Lower leg skin (tissue), 4 donors: ENCODE data around the gene POMC. TPM values are rescaled to one million over a fixed set of nuclear protein-coding genes. Genes with fewer than 3 reads are reported as not detected.
A peak's percentile ranks its signal among the peaks of the same experiment; 100 is the strongest.
"Not testable (repeated sequence)": the region's sequence is repeated elsewhere in the genome, so short reads cannot be mapped to it uniquely, and the experiment has no call there.

ENCODE experiments used
- DNase-seq, 2 donors: peaks; one replicate each; pipeline ENCODE4 v3.0.0-alpha.2; 2019; ENCODE audit warnings: low spot score in 2 of 2
- H3K4me3 ChIP-seq: fragments of 200-600 bp; sonication (generic); 2 replicates; pipeline ENCODE4 v1.5.1; 2017; ENCODE audit warnings: mild to moderate bottlenecking, low read depth; ENCODE audit not compliant: poor library complexity, severe bottlenecking
- POLR2A ChIP-seq, 2 donors: fragments of 450-650 bp; IDR thresholded peaks; one replicate each; pipeline ENCODE4 v1.6.1; 2016 to 2017; ENCODE audit warnings: antibody characterized with exemption in 2 of 2, mild to moderate bottlenecking in 1 of 2, moderate library complexity in 1 of 2
- WGBS, 2 donors: methylation state at CpG; one replicate each; pipeline ENCODE4 v1.1.5; 2018; 5-methylcytosine and 5-hydroxymethylcytosine counted together
- intact Hi-C: fragments of 100-400 bp; cut with DNase I; formaldehyde crosslinking; loops from one replicate; pipeline ENCODE4 v1.15.0; 2023; ENCODE audit warnings: low total_unique reads
- total RNA-seq, 4 donors: library from RNA; depleted of rRNA; stranded (reverse); fragments of >200 nt; gene quantifications; one replicate each; pipeline ENCODE4 v1.1.0, GENCODE V29; 2016
- TF ChIP-seq, protein P1 (sequence below), 3 donors: fragments of 450-650 bp; IDR thresholded peaks; one replicate each; pipeline ENCODE4 v1.5.1; 2016; ENCODE audit warnings: antibody characterized with exemption in 3 of 3, mild to moderate bottlenecking in 3 of 3, moderate library complexity in 2 of 3

Gene POMC
- 10 to 100 TPM in 1 of 4 donors, 1 to 10 TPM in 3; 3.4 to 23.3 (median 6.6) TPM for total RNA-seq

DNA sequence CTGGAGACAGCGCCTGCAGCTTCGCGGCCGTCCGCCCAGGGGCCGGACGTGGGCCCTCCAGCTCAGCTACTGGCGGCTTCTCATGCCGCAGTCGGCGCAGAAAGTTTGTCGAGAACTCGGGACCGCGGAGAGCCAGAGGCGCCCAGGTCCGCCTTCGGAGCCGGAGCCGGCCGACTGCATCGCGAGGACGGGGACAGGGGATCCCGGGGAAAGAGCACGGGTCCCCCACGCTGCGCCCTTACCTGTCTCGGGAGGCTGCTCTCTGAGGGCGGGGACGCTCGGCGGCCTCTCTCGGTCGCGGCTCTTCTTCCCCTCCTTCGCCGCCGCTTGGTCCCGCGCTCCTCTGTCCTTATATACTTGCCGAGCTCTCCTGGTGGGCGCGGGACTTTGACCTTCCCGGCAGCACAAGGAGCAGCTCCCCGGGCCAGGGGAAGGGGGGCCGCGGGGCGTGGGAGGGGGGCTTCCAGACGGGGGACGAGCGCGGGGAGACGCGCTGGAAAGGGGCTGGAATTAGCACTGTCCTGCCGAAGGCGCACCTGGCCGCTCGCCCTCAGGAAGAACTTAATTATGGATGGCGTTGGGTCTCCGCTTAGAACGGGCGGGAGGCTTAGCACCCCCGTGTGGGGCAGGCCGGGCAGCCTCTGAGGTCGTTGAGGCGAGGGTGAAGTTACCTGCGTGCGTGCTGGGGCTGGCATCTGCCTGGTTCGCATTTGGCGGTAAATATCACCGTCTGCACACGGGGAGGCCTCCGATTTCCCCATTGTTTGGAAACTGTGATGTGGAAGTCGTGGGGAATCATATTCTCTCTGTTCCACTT, at the start of gene POMC:
POMC (minus strand) TSS at position 325 of the 817 bp plus-strand sequence. CDS start 3,808 bp downstream, outside the sequence.
- no peak for DNase-seq
- intact Hi-C loops = loop anchor here (1.0 kb wide), 1 partner anchor 32 kb away; no protein-coding TSS in a partner anchor

DNA sequence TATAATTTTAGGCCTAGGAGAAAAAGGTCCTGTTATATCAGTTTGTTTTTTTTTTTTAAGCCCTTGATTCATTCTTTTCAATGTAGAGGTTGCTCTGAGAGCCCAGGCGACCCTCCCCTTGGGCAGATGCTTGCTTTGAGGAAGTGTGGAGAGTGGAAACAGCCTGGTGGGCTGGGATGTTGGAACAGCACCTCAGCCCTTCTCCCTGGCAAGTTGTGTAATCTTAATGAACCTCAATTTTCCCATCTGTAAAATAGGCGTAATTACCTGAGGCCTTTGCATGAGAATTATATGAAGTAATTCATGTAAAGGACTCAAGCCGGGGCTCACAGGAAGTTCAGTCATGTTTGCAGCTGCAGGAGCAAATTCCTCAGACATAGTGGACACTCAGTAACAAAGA, 49.7 kb upstream of the POMC start:
- intact Hi-C loops = no loop called here
- 91 to 97% methylated on average over 3 of the region's 3 CpGs for WGBS, 2 donors
- TF ChIP-seq POLR2A (IDR thresholded peaks at IDR 0.05) = no peak
- TF ChIP-seq, protein P1, sequence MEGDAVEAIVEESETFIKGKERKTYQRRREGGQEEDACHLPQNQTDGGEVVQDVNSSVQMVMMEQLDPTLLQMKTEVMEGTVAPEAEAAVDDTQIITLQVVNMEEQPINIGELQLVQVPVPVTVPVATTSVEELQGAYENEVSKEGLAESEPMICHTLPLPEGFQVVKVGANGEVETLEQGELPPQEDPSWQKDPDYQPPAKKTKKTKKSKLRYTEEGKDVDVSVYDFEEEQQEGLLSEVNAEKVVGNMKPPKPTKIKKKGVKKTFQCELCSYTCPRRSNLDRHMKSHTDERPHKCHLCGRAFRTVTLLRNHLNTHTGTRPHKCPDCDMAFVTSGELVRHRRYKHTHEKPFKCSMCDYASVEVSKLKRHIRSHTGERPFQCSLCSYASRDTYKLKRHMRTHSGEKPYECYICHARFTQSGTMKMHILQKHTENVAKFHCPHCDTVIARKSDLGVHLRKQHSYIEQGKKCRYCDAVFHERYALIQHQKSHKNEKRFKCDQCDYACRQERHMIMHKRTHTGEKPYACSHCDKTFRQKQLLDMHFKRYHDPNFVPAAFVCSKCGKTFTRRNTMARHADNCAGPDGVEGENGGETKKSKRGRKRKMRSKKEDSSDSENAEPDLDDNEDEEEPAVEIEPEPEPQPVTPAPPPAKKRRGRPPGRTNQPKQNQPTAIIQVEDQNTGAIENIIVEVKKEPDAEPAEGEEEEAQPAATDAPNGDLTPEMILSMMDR (IDR thresholded peaks at IDR 0.05) = no peak
- no peak overlapping the region for H3K4me3 ChIP-seq
- DNase-seq = no peak

More for the DNA sequence above, at the start of gene POMC:
- TF ChIP-seq POLR2A (IDR thresholded peaks at IDR 0.05) = no peak
- TF ChIP-seq, protein P1 (IDR thresholded peaks at IDR 0.05) = no peak
- peak within 1 kb of the TSS; percentile 13 for H3K4me3 ChIP-seq
- WGBS, 2 donors = 2 to 7% methylated on average over 47 to 55 of the region's 75 CpGs

- intact Hi-C loops = no loop called here
- TF ChIP-seq POLR2A (IDR thresholded peaks at IDR 0.05) = no peak
- TF ChIP-seq, protein P1 (IDR thresholded peaks at IDR 0.05) = no peak
- 1 to 4% methylated on average over 20 to 50 of the region's 71 CpGs for WGBS, 2 donors
- peak; percentile 37 to 93 for DNase-seq
- peak overlapping the region; percentile 43 for H3K4me3 ChIP-seq
These were observed 47.7 kb upstream of the POMC start for GRCh38 chr2:25215948-25216679.

DNA sequence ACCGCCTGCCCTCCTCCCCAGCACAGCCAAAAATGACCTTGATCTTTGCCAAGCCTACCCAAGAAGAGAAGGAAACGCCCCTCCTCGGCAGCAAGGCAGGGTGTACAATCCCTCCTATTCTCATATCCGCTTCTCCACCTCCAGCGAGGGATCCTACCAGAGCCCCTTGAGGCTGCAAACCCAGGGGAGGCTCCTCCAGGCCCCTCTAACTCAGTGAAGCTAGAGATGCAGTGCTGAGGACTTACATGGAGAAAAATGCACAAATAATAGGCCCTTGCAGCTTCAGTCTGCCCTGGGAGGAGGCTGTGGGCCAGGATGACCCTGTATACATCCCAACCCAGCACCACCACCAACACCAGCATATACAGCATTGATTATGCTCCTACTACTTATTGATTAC, 46.9 kb upstream of the POMC start:
- no peak for DNase-seq
- TF ChIP-seq POLR2A (IDR thresholded peaks at IDR 0.05) = no peak
- TF ChIP-seq, protein P1 (IDR thresholded peaks at IDR 0.05) = no peak
- 64 to 67% methylated on average over 5 of the region's 5 CpGs for WGBS, 2 donors
- H3K4me3 ChIP-seq = no peak overlapping the region
- intact Hi-C loops = no loop called here

DNA sequence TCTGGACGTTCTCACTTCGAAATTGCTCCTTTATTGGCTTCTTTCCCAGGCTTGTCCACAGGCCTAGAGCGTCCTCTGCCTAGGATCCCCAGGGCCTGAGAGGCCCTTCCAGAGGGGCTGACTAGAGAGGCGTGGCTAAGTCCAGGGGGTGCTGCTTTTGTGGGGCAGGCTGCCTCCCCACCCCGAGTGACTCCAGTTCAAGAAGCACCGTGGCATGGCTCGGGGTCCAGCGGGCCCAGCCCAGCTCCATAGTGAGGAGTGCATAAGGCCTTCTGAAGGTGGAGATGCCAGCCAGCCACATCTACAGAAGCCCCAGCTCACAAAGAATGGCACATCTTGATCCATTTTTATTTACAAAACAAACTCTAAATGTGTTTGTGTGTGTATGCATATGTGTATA, 44.8 kb upstream of the POMC start:
- H3K4me3 ChIP-seq = no peak overlapping the region
- intact Hi-C loops = no loop called here
- WGBS, 2 donors = 64% methylated on average over 8 of the region's 8 CpGs
- TF ChIP-seq, protein P1 (IDR thresholded peaks at IDR 0.05) = no peak
- TF ChIP-seq POLR2A (IDR thresholded peaks at IDR 0.05) = no peak
- no peak for DNase-seq

DNA sequence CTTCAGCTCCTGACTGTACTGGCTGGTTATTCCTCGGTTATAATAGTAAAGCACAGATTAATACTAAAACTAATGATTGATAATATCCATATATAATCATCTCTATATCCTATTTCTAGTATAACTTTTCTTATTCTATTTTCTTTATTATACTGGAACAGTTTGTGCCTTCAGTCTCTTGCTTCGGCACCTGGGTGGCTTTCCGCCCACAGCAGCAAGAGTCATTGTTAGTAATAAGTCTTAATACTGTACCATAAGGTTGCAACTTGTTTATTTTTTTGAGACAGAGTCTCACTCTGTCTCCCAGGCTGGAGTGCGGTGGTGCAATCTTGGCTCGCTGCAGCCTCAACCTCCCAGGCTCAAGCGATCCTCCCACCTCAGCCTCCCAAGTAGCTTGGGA, 42.5 kb upstream of the POMC start:
- H3K4me3 ChIP-seq, DNase-seq, intact Hi-C loops: not testable (repeated sequence)
- WGBS, 2 donors = 98% methylated on average over 6 of the region's 6 CpGs
